Naive B cell (primary cell): ENCODE measurements around the gene IL9R. TPM values are rescaled to one million over a fixed set of nuclear protein-coding genes. Genes with fewer than 3 reads are reported as not detected.
A peak's percentile ranks its signal among the peaks of the same experiment; 100 is the strongest.
"Not testable (repeated sequence)": the region's sequence is repeated elsewhere in the genome, so short reads cannot be mapped to it uniquely, and the experiment has no call there.

Experiments used
- ATAC-seq, 2 donors: fragments of 150-1000 bp; cut with Tn5 transposase; 2 replicates each; pipeline ENCODE4 v1.10.0; 2021; ENCODE audit warnings: low read depth in 2 of 2, mild to moderate bottlenecking in 2 of 2, moderate library complexity in 2 of 2
- DNase-seq: peaks from one replicate; pipeline ENCODE4 v3.0.0; 2022
- H3K27ac Mint-ChIP-seq, 6 donors: one replicate each; pipeline ENCODE4 v1.8.0; 2020 to 2022; ENCODE audit warnings: mild to moderate bottlenecking in 6 of 6, mixed read lengths in 6 of 6, moderate library complexity in 5 of 6, inconsistent platforms in 2 of 6
- H3K27me3 Mint-ChIP-seq, 3 donors: one replicate each; pipeline ENCODE4 v1.8.0; 2021 to 2022; ENCODE audit warnings: mixed read lengths in 3 of 3, mild to moderate bottlenecking in 1 of 3
- H3K36me3 Mint-ChIP-seq, 2 donors: one replicate each; pipeline ENCODE4 v1.8.0; 2020 to 2022; ENCODE audit warnings: mixed read lengths in 2 of 2, inconsistent platforms in 1 of 2, mild to moderate bottlenecking in 1 of 2
- H3K4me1 Mint-ChIP-seq, 3 donors: one replicate each; pipeline ENCODE4 v1.8.0; 2020 to 2022; ENCODE audit warnings: mixed read lengths in 3 of 3, inconsistent platforms in 1 of 3, mild to moderate bottlenecking in 1 of 3, moderate library complexity in 1 of 3
- H3K4me3 Mint-ChIP-seq, 8 donors: one replicate each; pipeline ENCODE4 v1.8.0; 2020 to 2022; ENCODE audit warnings: mild to moderate bottlenecking in 8 of 8, mixed read lengths in 8 of 8, moderate library complexity in 8 of 8, inconsistent platforms in 2 of 8
- H3K9me3 Mint-ChIP-seq, 7 donors: one replicate each; pipeline ENCODE4 v1.8.0; 2020 to 2022; ENCODE audit warnings: mixed read lengths in 7 of 7, mild to moderate bottlenecking in 5 of 7, inconsistent platforms in 2 of 7, moderate library complexity in 1 of 7
- polyA plus RNA-seq, 6 donors: library from polyadenylated mRNA; unstranded; fragments of 300-500 nt; fragmentation: Illumina TruSeq; gene quantifications; one replicate each; pipeline ENCODE4 v1.2.3, GENCODE V29; 2021; ENCODE audit warnings: low read depth in 6 of 6

The IL9R gene
- polyA plus RNA-seq, 6 donors from 2014 or later: 5.1 to 16.2 (median 8.0) TPM

- H3K27ac Mint-ChIP-seq: no peak overlapping the region
- H3K4me3 Mint-ChIP-seq: peak overlapping the region in 1 of 8 donors; percentile 51
- ATAC-seq (peak in 1 of 2 donors; percentile 18), DNase-seq (no peak)
- H3K27me3 Mint-ChIP-seq: no peaks in the 10 kb centered on the region
- H3K9me3 Mint-ChIP-seq: no peaks in the 10 kb centered on the region
- H3K4me1 Mint-ChIP-seq: peaks cover 0 to 37% (median 11%) of the 10 kb centered on the region in 3 donors
- no peaks in the 10 kb centered on the region for H3K36me3 Mint-ChIP-seq
Observed at GRCh38 chrX:156001667-156002021, 4.1 kb downstream of the IL9R start.

- Mint-ChIP-seq H3K27ac (no peak overlapping the region), H3K9me3 (no peaks in the 10 kb centered on the region), H3K36me3 (no peaks in the 10 kb centered on the region), H3K4me1 (peaks cover 0 to 37% (median 11%) of the 10 kb centered on the region in 3 donors), H3K4me3 (no peak overlapping the region), H3K27me3 (no peaks in the 10 kb centered on the region)
- DNase-seq: no peak
- ATAC-seq: no peak
Observed at GRCh38 chrX:156002507-156002906, 5.0 kb downstream of the IL9R start.

- ATAC-seq (no peak), DNase-seq (no peak)
- peaks cover 0 to 37% (median 11%) of the 10 kb centered on the region in 3 donors for H3K4me1 Mint-ChIP-seq
- no peaks in the 10 kb centered on the region for H3K36me3 Mint-ChIP-seq
- no peaks in the 10 kb centered on the region for H3K9me3 Mint-ChIP-seq
- H3K27me3 Mint-ChIP-seq: no peaks in the 10 kb centered on the region
- H3K4me3 Mint-ChIP-seq: no peak overlapping the region
- H3K27ac Mint-ChIP-seq: no peak overlapping the region
Observed at GRCh38 chrX:156003486-156004185, 6.1 kb downstream of the IL9R start.

GRCh38 chrX:156004256-156004655, 6.8 kb downstream of the IL9R start:
- Mint-ChIP-seq H3K27me3 (no peaks in the 10 kb centered on the region), H3K4me3 (no peak overlapping the region), H3K4me1 (peaks cover 0 to 37% (median 11%) of the 10 kb centered on the region in 3 donors), H3K9me3 (no peaks in the 10 kb centered on the region), H3K27ac (no peak overlapping the region), H3K36me3 (no peaks in the 10 kb centered on the region)
- ATAC-seq: no peak
- DNase-seq: no peak

- Mint-ChIP-seq H3K4me1 (peaks cover 0 to 37% (median 11%) of the 10 kb centered on the region in 3 donors), H3K27me3 (no peaks in the 10 kb centered on the region), H3K36me3 (no peaks in the 10 kb centered on the region), H3K4me3 (no peak overlapping the region), H3K27ac (no peak overlapping the region), H3K9me3 (no peaks in the 10 kb centered on the region)
- no peak for ATAC-seq
- DNase-seq: no peak
Observed at GRCh38 chrX:156004740-156005139, 7.2 kb downstream of the IL9R start.

- ATAC-seq (no peak), DNase-seq (no peak)
- no peak overlapping the region for H3K4me3 Mint-ChIP-seq
- H3K27me3 Mint-ChIP-seq: no peaks in the 10 kb centered on the region
- peaks cover 0 to 37% (median 8%) of the 10 kb centered on the region in 3 donors for H3K4me1 Mint-ChIP-seq
- H3K36me3 Mint-ChIP-seq: no peaks in the 10 kb centered on the region
- H3K9me3 Mint-ChIP-seq: no peaks in the 10 kb centered on the region
- H3K27ac Mint-ChIP-seq: no peak overlapping the region
Observed at GRCh38 chrX:156005144-156005543, 7.6 kb downstream of the IL9R start.

GRCh38 chrX:156006468-156006867, 9.0 kb downstream of the IL9R start:
- H3K4me1 Mint-ChIP-seq: peaks cover 0 to 31% (median 3%) of the 10 kb centered on the region in 3 donors
- not testable (repeated sequence) for ATAC-seq, H3K36me3 Mint-ChIP-seq, H3K27me3 Mint-ChIP-seq, H3K9me3 Mint-ChIP-seq, H3K27ac Mint-ChIP-seq, DNase-seq, H3K4me3 Mint-ChIP-seq

GRCh38 chrX:156008379-156008778, 10.9 kb downstream of the IL9R start:
- H3K27ac Mint-ChIP-seq, DNase-seq, H3K27me3 Mint-ChIP-seq, ATAC-seq, H3K4me3 Mint-ChIP-seq, H3K36me3 Mint-ChIP-seq, H3K9me3 Mint-ChIP-seq: not testable (repeated sequence)
- H3K4me1 Mint-ChIP-seq: peaks cover 0 to 15% (median 0%) of the 10 kb centered on the region in 3 donors

- Mint-ChIP-seq H3K4me3 (no peak overlapping the region), H3K36me3 (no peaks in the 10 kb centered on the region), H3K27me3 (no peaks in the 10 kb centered on the region), H3K9me3 (no peaks in the 10 kb centered on the region), H3K27ac (no peak overlapping the region), H3K4me1 (peaks cover 0 to 9% (median 0%) of the 10 kb centered on the region in 3 donors)
- DNase-seq (no peak), ATAC-seq (no peak)
Observed at GRCh38 chrX:156008915-156009314, 11.4 kb downstream of the IL9R start.

- not testable (repeated sequence) for H3K4me1 Mint-ChIP-seq, H3K36me3 Mint-ChIP-seq, H3K27ac Mint-ChIP-seq, H3K27me3 Mint-ChIP-seq, H3K9me3 Mint-ChIP-seq, H3K4me3 Mint-ChIP-seq, DNase-seq, ATAC-seq
Observed at GRCh38 chrX:156009691-156010090, 12.2 kb downstream of the IL9R start.

GRCh38 chrX:156013286-156013953, 15.9 kb downstream of the IL9R start:
- not testable (repeated sequence) for H3K4me1 Mint-ChIP-seq, H3K4me3 Mint-ChIP-seq, H3K9me3 Mint-ChIP-seq, H3K27ac Mint-ChIP-seq, DNase-seq, H3K27me3 Mint-ChIP-seq, H3K36me3 Mint-ChIP-seq
- ATAC-seq: peak; percentile 74 to 84

- H3K27me3 Mint-ChIP-seq, H3K27ac Mint-ChIP-seq, ATAC-seq, H3K4me1 Mint-ChIP-seq, DNase-seq, H3K9me3 Mint-ChIP-seq, H3K36me3 Mint-ChIP-seq, H3K4me3 Mint-ChIP-seq: not testable (repeated sequence)
Observed at GRCh38 chrX:156019846-156020245, 22.4 kb downstream of the IL9R start.

- H3K9me3 Mint-ChIP-seq, H3K4me3 Mint-ChIP-seq, H3K36me3 Mint-ChIP-seq, H3K4me1 Mint-ChIP-seq, H3K27me3 Mint-ChIP-seq, ATAC-seq, DNase-seq, H3K27ac Mint-ChIP-seq: not testable (repeated sequence)
Observed at GRCh38 chrX:156023002-156023401, 25.5 kb downstream of the IL9R start.

GRCh38 chrX:156024949-156025492, 27.5 kb downstream of the IL9R start:
- not testable (repeated sequence) for H3K36me3 Mint-ChIP-seq, H3K4me1 Mint-ChIP-seq, DNase-seq, H3K9me3 Mint-ChIP-seq, H3K27ac Mint-ChIP-seq, H3K27me3 Mint-ChIP-seq, ATAC-seq
- peak overlapping the region in 1 of 8 donors; percentile 35 for H3K4me3 Mint-ChIP-seq
